A204.1 (cell line): Measurements from ENCODE around the gene GDF11.

ENCODE experiments used
- FAIRE-seq: peaks from 2 replicates; lab custom pipeline; 2012; peaks lifted over from hg19 to GRCh38; lab: Jason Lieb, UNC

The GDF11 gene

GRCh38 chr12:55724226-55724939 lies 18.5 kb upstream of the GDF11 start:
- FAIRE-seq: no peak

GRCh38 chr12:55724940-55725309 lies 18.0 kb upstream of the GDF11 start:
- FAIRE-seq: no peak

- FAIRE-seq: no peak
Observed at GRCh38 chr12:55725556-55725955, 17.4 kb upstream of the GDF11 start.

- FAIRE-seq: no peak
Observed at GRCh38 chr12:55726971-55727370, 16.0 kb upstream of the GDF11 start.

GRCh38 chr12:55727643-55728185 lies 15.2 kb upstream of the GDF11 start:
- FAIRE-seq: no peak

GRCh38 chr12:55728186-55728938 lies 14.6 kb upstream of the GDF11 start:
- FAIRE-seq: no peak

- FAIRE-seq: peak; percentile 57
Observed at GRCh38 chr12:55728939-55729818, 13.7 kb upstream of the GDF11 start, which contains the start of gene CD63. Gene CD63, minus strand, starts transcription at chr12:55729009. Its CDS starts 668 bp downstream, at chr12:55728341.

GRCh38 chr12:55729819-55730818 lies 12.8 kb upstream of the GDF11 start:
- no peak for FAIRE-seq

GRCh38 chr12:55732288-55732687 lies 10.6 kb upstream of the GDF11 start:
- FAIRE-seq: no peak

- FAIRE-seq: no peak
Observed at GRCh38 chr12:55733021-55733555, 9.8 kb upstream of the GDF11 start.

GRCh38 chr12:55733858-55734257 lies 9.1 kb upstream of the GDF11 start:
- FAIRE-seq: no peak

GRCh38 chr12:55734595-55734994 lies 8.3 kb upstream of the GDF11 start:
- FAIRE-seq: no peak

GRCh38 chr12:55736076-55736475 lies 6.8 kb upstream of the GDF11 start:
- FAIRE-seq: no peak

GRCh38 chr12:55736780-55737580 lies 5.9 kb upstream of the GDF11 start:
- no peak for FAIRE-seq

- FAIRE-seq: no peak
Observed at GRCh38 chr12:55737581-55738122, 5.3 kb upstream of the GDF11 start.

GRCh38 chr12:55738123-55739024 lies 4.5 kb upstream of the GDF11 start:
- peak; percentile 96 for FAIRE-seq

GRCh38 chr12:55739025-55739378 lies 3.9 kb upstream of the GDF11 start:
- no peak for FAIRE-seq

- no peak for FAIRE-seq
Observed at GRCh38 chr12:55741931-55742680, 816 bp upstream of the GDF11 start.
